Upper lobe of right lung (tissue), 1 donor: ENCODE measurements around the gene C19orf12. TPM values are rescaled to one million over a fixed set of nuclear protein-coding genes. Genes with fewer than 3 reads are reported as not detected.

Experiments
- ATAC-seq: fragments of 200-7000 bp; cut with Tn5 transposase; one replicate; pipeline ENCODE4 v1.9.1; 2020; ENCODE audit warnings: mild to moderate bottlenecking, moderate library complexity
- DNase-seq: peaks from one replicate; pipeline ENCODE4 v3.0.0-alpha.2; 2020
- H3K27ac ChIP-seq: fragments of 200-600 bp; one replicate; pipeline ENCODE4 v1.8.0; 2022
- H3K27me3 ChIP-seq: fragments of 200-600 bp; one replicate; pipeline ENCODE4 v1.8.0; 2022; ENCODE audit warnings: mild to moderate bottlenecking
- H3K36me3 ChIP-seq: fragments of 200-600 bp; one replicate; pipeline ENCODE4 v1.8.0; 2022
- H3K4me1 ChIP-seq: fragments of 200-600 bp; one replicate; pipeline ENCODE4 v1.8.0; 2022
- H3K4me3 ChIP-seq: fragments of 200-600 bp; one replicate; pipeline ENCODE4 v1.8.0; 2022; ENCODE audit warnings: mild to moderate bottlenecking
- H3K9me3 ChIP-seq: fragments of 200-600 bp; one replicate; pipeline ENCODE4 v1.8.0; 2022
- intact Hi-C: fragments of 100-400 bp; cut with DNase I; formaldehyde crosslinking; loops from one replicate; pipeline ENCODE4 v1.11.0; 2022
- total RNA-seq: library from RNA; stranded (reverse); fragmentation: NEBNext Ultra II Directional; extraction: Animal tissue kit (Norgen Biotek cat#: 25700); gene quantifications from one replicate; pipeline ENCODE4 v1.2.1, GENCODE V29; 2021
- TF ChIP-seq, protein P1 (sequence below): fragments of 200-600 bp; IDR thresholded peaks from one replicate; pipeline ENCODE4 v1.8.0; 2022; ENCODE audit warnings: antibody characterized with exemption
- donor health status: DM: no; HTN: yes; CAD: no; lungs with severe emphysema.

The C19orf12 gene
- total RNA-seq, 1 donor from 2014 or later: 22.1 TPM

DNA sequence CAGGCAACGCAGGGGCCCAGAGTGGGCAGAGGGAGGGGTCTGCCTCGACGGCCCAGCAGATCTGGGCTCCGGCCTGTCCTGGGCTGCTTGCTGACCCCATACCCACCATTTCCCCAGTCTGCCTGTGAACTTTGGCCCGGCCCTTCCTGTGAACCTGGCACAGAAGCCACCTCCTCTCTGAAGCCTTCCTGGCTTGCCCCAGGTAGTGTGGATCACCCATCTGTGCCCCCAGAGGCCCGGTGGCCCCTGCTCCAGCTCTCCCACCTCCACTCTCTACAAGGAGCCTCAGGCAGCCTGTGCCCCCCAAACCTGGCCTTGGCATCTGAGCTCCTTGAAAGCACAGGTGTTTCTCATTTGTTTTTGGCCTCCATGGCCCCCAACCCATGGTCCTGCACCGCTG lies 34.1 kb downstream of the C19orf12 start:
- ATAC-seq: no peak
- Histone ChIP-seq H3K27me3 (no peaks in the 10 kb centered on the region), H3K9me3 (no peaks in the 10 kb centered on the region), H3K27ac (peak overlapping the region; percentile 55), H3K4me3 (no peak overlapping the region), H3K4me1 (peaks cover 50% of the 10 kb centered on the region), H3K36me3 (peaks cover 11% of the 10 kb centered on the region)
- intact Hi-C loops: no loop called here
- TF ChIP-seq, protein P1, sequence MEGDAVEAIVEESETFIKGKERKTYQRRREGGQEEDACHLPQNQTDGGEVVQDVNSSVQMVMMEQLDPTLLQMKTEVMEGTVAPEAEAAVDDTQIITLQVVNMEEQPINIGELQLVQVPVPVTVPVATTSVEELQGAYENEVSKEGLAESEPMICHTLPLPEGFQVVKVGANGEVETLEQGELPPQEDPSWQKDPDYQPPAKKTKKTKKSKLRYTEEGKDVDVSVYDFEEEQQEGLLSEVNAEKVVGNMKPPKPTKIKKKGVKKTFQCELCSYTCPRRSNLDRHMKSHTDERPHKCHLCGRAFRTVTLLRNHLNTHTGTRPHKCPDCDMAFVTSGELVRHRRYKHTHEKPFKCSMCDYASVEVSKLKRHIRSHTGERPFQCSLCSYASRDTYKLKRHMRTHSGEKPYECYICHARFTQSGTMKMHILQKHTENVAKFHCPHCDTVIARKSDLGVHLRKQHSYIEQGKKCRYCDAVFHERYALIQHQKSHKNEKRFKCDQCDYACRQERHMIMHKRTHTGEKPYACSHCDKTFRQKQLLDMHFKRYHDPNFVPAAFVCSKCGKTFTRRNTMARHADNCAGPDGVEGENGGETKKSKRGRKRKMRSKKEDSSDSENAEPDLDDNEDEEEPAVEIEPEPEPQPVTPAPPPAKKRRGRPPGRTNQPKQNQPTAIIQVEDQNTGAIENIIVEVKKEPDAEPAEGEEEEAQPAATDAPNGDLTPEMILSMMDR: no peak
- no peak for DNase-seq

DNA sequence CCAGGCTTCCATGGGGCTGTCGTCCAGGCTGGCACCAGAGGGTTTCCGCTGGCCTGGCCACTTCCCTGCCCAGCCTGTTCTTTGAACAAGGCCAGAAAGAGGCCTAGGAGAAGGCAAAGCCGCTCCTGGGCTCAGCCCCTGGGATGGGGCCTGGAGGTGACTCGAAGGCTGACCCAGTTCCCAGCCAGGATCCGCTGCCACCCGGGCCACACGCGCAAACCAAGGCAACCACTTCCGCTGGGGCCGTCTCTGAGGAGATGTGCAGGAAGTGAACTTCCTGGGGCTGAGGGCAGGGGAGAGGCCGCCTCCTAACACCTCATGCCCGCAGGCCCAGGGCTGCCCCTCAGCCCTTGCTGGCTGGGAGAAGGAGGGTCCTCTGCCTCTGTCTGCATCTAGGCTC lies 34.6 kb downstream of the C19orf12 start:
- DNase-seq: peak; percentile 77
- H3K36me3 ChIP-seq: peaks cover 16% of the 10 kb centered on the region
- no peaks in the 10 kb centered on the region for H3K27me3 ChIP-seq
- no peak overlapping the region for H3K4me3 ChIP-seq
- TF ChIP-seq, protein P1: no peak
- peak; percentile 46 for ATAC-seq
- intact Hi-C loops: no loop called here
- H3K4me1 ChIP-seq: peaks cover 55% of the 10 kb centered on the region
- peak overlapping the region; percentile 55 for H3K27ac ChIP-seq
- no peaks in the 10 kb centered on the region for H3K9me3 ChIP-seq

DNA sequence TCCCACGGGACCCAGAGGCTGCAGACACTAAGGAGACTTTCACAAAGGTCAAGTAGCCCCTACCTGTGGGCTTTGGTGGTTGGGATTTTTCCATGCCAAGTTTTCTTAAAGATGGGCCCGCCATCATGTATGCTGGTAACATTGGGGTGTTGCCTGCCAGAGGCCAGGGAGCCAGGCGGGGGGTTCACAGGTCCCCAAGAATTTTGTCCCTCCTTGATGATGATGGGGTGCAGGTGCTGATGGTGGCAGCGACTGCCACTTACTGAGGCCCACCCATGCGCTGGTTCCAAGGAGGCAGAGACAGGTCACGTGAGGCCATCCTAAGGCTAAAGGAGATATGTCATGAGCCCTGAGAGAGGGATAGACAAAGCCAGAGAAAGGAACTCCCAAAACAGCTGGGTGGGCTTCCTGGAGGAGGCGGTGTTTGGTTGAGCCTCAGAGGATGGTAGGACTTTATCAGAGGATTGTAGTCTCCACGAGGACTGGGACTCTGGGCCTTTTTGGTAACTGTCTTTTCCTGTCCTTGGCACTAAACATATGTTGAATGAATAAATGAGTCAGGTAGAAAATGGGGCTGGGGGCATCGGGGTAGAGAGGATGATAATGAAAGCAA lies 35.4 kb downstream of the C19orf12 start:
- H3K27me3 ChIP-seq: no peaks in the 10 kb centered on the region
- H3K4me3 ChIP-seq: no peak overlapping the region
- DNase-seq (no peak), ATAC-seq (no peak)
- H3K9me3 ChIP-seq: no peaks in the 10 kb centered on the region
- H3K27ac ChIP-seq: peak overlapping the region; percentile 55
- H3K4me1 ChIP-seq: peaks cover 55% of the 10 kb centered on the region
- intact Hi-C loops: no loop called here
- H3K36me3 ChIP-seq: peaks cover 23% of the 10 kb centered on the region
- TF ChIP-seq, protein P1: no peak

DNA sequence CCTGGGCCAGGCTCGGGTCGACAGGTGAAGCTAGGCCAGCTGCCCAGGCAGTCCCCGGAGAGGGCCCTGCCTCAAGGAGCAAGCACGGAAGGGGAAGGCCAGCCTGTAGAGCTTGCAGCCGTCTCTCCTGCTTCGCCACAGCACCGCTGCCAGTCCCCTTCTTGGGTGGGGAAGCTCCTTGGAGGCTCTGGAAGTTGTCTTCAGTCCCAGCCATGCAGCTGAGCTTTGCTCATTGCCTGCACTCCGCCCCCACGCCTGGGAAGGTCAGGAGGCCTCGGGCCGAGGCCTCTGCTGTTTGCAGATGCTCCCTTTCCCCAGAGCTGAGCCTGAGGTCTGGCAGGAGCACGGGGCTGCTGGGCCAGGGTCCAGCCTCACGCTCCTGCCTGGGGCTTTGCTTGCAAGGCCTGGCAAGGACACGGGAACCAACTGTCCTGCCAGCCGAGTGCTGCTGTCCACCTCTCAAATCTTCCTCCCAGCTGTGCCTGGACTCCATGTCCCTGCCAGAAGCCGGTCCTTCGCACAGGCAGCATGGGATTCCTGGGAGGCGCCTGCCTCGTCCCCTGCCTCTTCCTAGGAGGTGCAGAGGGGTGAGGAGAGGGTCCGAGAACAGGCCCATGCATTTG lies 36.5 kb downstream of the C19orf12 start:
- H3K4me3 ChIP-seq: no peak overlapping the region
- H3K27ac ChIP-seq: peak overlapping the region; percentile 68
- DNase-seq: peak; percentile 69
- intact Hi-C loops: no loop called here
- peak; percentile 13 for ATAC-seq
- no peaks in the 10 kb centered on the region for H3K27me3 ChIP-seq
- H3K9me3 ChIP-seq: no peaks in the 10 kb centered on the region
- peaks cover 66% of the 10 kb centered on the region for H3K4me1 ChIP-seq
- TF ChIP-seq, protein P1: no peak
- peaks cover 34% of the 10 kb centered on the region for H3K36me3 ChIP-seq

DNA sequence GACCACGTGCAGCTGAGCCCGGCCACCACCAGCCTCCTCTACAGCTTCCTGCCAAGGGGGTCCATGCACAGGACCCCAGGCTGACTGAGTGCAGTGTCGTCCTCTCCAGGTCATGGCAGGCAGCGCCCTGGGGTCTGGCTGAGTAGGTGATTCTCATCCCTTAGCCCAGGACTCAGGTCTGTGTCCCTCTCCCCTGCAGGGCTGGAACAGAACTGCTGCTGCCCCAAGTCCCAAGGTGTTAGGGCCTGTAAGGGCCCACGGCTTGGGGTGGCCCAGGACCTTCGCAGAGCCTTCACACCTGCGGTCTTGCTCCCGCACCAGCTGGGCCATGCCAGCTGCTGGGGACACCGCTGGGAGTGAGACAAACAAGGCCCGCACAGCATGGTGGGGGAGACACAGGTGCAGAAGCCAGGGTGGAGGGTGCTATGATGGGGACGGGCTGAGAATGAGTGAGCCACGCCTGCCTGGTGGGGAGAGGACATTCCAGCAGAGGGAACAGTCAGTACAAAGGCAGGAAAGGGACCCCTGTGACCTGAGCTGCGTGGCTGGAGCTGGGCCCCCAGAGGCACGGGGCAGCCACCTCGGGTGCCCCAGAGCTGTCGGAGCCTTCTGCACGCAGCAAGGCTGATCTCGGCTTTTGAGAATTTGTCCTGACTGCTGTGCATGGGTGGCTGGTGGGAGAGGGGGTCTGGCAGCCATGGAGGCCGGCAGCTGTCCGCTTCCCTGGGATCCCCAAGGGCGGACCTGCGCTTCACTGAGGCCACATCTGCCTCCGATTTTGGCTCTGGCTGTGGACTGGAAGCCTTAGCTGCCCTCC lies 37.9 kb downstream of the C19orf12 start:
- Histone ChIP-seq H3K4me1 (peaks cover 68% of the 10 kb centered on the region), H3K27ac (peak overlapping the region; percentile 68), H3K4me3 (no peak overlapping the region), H3K9me3 (no peaks in the 10 kb centered on the region), H3K36me3 (peaks cover 35% of the 10 kb centered on the region), H3K27me3 (no peaks in the 10 kb centered on the region)
- peak; percentile 1 for ATAC-seq
- intact Hi-C loops: no loop called here
- no peak for DNase-seq
- TF ChIP-seq, protein P1: no peak
